ENCODE measurements around the gene APELA.
A peak's percentile ranks its signal among the peaks of the same experiment; 100 is the strongest.
"Not testable (repeated sequence)": the region's sequence is repeated elsewhere in the genome, so short reads cannot be mapped to it uniquely, and the experiment has no call there.

Gene APELA

DNA sequence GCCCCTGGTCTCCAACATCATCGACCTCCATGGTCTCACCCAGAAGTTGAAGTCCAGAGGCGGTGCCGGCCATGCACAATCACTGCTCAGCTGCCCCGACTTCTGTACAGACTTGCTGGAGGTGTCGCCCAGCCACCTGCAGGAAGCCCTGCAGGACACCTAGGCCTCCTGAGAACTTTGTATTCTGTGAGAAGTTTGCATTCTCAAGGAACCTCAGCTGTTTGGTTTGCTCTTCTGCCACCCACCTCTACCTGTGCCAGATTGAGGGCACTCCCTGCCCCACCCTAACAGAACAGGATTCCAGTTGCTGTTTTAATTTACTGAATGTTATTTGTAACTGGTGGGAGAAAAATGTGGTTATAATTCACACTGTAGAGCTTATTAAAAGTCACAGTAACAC lies 53.7 kb downstream of the APELA start:
- TF ChIP-seq POLR2A (IDR thresholded peaks at IDR 0.05; ENCODE audit: low read depth, low read length): no peak
- no peak for TF ChIP-seq TAF1 (IDR thresholded peaks at IDR 0.05; ENCODE audit: borderline replicate concordance, low read depth, low read length)
- no peak for TF ChIP-seq POLR2AphosphoS5 (IDR thresholded peaks at IDR 0.05; ENCODE audit: low read depth, low read length)
- no peak for FAIRE-seq
- DNase-seq (ENCODE audit: insufficient read length): no peak

DNA sequence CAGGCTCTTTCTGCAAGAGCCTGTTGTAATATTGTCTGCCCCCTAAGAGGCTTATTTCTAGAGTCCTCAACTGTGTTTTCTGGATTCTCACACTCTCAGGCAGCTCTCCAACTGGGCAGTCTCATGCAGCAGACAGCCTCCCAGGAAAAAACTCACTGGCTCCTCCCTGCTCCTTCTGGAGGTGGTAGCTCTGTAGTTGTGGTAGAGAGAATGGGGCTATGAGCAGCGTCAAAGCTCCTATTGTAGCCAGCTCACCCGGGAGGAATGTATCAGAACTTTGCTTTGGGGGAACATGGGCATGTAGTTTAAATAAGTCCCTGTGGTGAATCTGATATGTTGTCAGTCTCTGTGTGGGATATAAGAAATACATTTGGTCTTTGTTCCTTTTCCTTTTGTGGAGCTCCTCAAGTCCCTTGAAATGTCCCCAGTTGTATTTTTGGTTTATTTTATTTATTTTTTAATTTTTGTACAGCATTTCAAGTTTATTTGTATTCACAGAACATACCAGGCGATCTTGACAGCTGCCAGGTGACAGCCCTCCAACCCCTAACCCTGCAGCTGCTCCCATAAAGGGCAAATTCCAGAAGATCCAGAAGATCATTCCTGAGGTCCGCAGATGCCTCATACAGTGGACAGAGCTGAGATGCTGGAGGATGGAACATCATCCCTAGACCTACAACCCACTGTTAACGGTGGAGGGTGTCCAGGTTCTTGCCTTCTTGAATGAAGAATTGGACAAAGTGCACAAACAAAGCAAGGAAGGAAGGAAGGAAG lies 54.8 kb downstream of the APELA start:
- no peak for FAIRE-seq
- no peak for TF ChIP-seq POLR2A (IDR thresholded peaks at IDR 0.05; ENCODE audit: low read depth, low read length)
- DNase-seq (ENCODE audit: insufficient read length): no peak

GRCh38 chr4:164933244-164933643 lies 56.3 kb downstream of the APELA start:
- TF ChIP-seq POLR2A (IDR thresholded peaks at IDR 0.05; ENCODE audit: low read depth, low read length) (no peak), TAF1 (IDR thresholded peaks at IDR 0.05; ENCODE audit: borderline replicate concordance, low read depth, low read length) (no peak), POLR2AphosphoS5 (IDR thresholded peaks at IDR 0.05; ENCODE audit: low read depth, low read length) (no peak)
- no peak for DNase-seq (ENCODE audit: insufficient read length)
- no peak for FAIRE-seq

- FAIRE-seq (peak; percentile 61), DNase-seq (ENCODE audit: insufficient read length) (no peak)
- TF ChIP-seq POLR2A (IDR thresholded peaks at IDR 0.05; ENCODE audit: low read depth, low read length): no peak
- TF ChIP-seq TAF1 (IDR thresholded peaks at IDR 0.05; ENCODE audit: borderline replicate concordance, low read depth, low read length): no peak
- TF ChIP-seq POLR2AphosphoS5 (IDR thresholded peaks at IDR 0.05; ENCODE audit: low read depth, low read length): no peak
Measured at GRCh38 chr4:164935363-164935762, 58.4 kb downstream of the APELA start.

- FAIRE-seq: peak; percentile 76
- DNase-seq (ENCODE audit: insufficient read length): not testable (repeated sequence)
Measured at GRCh38 chr4:164935865-164936606, 59.1 kb downstream of the APELA start.

DNA sequence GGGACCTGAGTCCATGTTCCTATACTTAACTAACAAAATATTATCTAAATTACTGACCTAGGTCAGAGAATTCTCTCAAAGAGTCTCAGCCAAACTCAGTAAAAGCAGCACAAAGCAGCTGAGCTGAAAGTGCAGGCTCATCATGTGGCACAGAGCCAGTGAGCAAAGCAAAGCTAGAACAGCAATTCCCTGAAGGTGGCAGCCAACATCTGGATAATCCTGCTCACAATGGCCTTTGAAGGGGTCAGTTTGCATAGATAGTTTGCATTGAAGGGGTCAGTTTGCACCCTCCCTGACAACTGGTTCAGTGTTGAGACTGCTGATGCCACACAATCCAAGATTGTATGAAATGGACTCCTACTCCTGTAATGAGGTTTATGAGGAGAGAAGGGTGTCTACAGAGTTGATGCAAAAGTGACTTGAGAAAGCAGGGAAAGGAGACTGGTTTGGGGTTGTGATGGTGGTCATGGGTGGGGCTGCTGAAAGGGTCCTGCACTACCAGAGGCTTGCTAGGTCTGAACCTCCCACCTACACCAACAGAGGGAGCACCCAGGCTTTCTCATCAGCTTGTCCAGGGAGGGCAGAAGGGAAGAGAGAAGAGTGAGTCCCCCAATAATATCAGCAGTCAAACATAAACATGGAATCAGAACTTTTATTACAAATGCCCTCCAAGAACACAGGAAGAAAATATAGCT lies 60.7 kb downstream of the APELA start:
- peak; percentile 78 for FAIRE-seq
- DNase-seq (ENCODE audit: insufficient read length): no peak
- TF ChIP-seq POLR2AphosphoS5 (IDR thresholded peaks at IDR 0.05; ENCODE audit: low read depth, low read length): no peak
- no peak for TF ChIP-seq POLR2A (IDR thresholded peaks at IDR 0.05; ENCODE audit: low read depth, low read length)
- TF ChIP-seq TAF1 (IDR thresholded peaks at IDR 0.05; ENCODE audit: borderline replicate concordance, low read depth, low read length): no peak

DNA sequence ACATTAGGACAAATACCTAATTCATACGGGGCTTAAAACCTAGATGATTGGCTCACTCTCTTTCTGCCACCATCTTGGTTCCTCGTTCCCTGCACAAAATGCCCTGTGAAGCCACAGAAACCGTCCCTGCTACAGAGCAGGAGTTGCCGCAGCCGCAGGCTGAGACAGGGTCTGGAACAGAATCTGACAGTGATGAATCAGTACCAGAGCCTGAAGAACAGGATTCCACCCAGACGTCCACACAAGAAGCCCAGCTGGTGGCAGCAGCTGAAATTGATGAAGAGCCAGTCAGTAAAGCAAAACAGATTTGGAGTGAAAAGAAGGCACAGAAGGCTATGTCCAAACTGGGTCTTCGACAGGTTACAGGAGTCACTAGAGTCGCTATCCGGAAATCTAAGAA lies 66.2 kb downstream of the APELA start:
- FAIRE-seq: no peak
- no peak for TF ChIP-seq POLR2AphosphoS5 (IDR thresholded peaks at IDR 0.05; ENCODE audit: low read depth, low read length)
- no peak for TF ChIP-seq POLR2A (IDR thresholded peaks at IDR 0.05; ENCODE audit: low read depth, low read length)
- no peak for TF ChIP-seq TAF1 (IDR thresholded peaks at IDR 0.05; ENCODE audit: borderline replicate concordance, low read depth, low read length)
- no peak for DNase-seq (ENCODE audit: insufficient read length)

GRCh38 chr4:164945146-164945545 lies 68.2 kb downstream of the APELA start:
- no peak for TF ChIP-seq TAF1 (IDR thresholded peaks at IDR 0.05; ENCODE audit: borderline replicate concordance, low read depth, low read length)
- no peak for TF ChIP-seq POLR2AphosphoS5 (IDR thresholded peaks at IDR 0.05; ENCODE audit: low read depth, low read length)
- no peak for TF ChIP-seq POLR2A (IDR thresholded peaks at IDR 0.05; ENCODE audit: low read depth, low read length)
- FAIRE-seq (no peak), DNase-seq (ENCODE audit: insufficient read length) (no peak)

- no peak for TF ChIP-seq POLR2AphosphoS5 (IDR thresholded peaks at IDR 0.05; ENCODE audit: low read depth, low read length)
- no peak for TF ChIP-seq TAF1 (IDR thresholded peaks at IDR 0.05; ENCODE audit: borderline replicate concordance, low read depth, low read length)
- TF ChIP-seq POLR2A (IDR thresholded peaks at IDR 0.05; ENCODE audit: low read depth, low read length): no peak
- no peak for DNase-seq (ENCODE audit: insufficient read length)
- FAIRE-seq: no peak
Measured at GRCh38 chr4:164946810-164947209, 69.8 kb downstream of the APELA start.

Data from GM12892 (cell line).